Activated naive CD4-positive, alpha-beta T cell treated with anti-CD3 and anti-CD28 coated beads for 36 hours (primary cell): ENCODE data around the gene FADS6. TPM values are rescaled to one million over a fixed set of nuclear protein-coding genes. Genes with fewer than 3 reads are reported as not detected.

Source experiments
- CTCF ChIA-PET: fragments of 350-600 bp; sonication (Branson Sonifier 250); formaldehyde crosslinking; loops from one replicate; lab custom pipeline; 2021; ENCODE audit warnings: antibody characterized with exemption; lab: Charles Lee
- DNase-seq: peaks from one replicate; pipeline ENCODE4 v3.0.0-alpha.2; 2020
- H3K27ac Mint-ChIP-seq: one replicate; pipeline ENCODE4 v1.8.0; 2021; ENCODE audit warnings: mild to moderate bottlenecking, mixed read lengths
- H3K27me3 Mint-ChIP-seq: one replicate; pipeline ENCODE4 v1.8.0; 2021; ENCODE audit warnings: low read depth, mixed read lengths
- H3K36me3 Mint-ChIP-seq: one replicate; pipeline ENCODE4 v1.8.0; 2021; ENCODE audit warnings: low read depth, mixed read lengths
- H3K4me1 Mint-ChIP-seq: one replicate; pipeline ENCODE4 v1.8.0; 2021; ENCODE audit warnings: low read depth, mixed read lengths
- H3K4me3 Mint-ChIP-seq: one replicate; pipeline ENCODE4 v1.8.0; 2021; ENCODE audit warnings: mild to moderate bottlenecking, moderate library complexity, mixed read lengths
- H3K9me3 Mint-ChIP-seq: one replicate; pipeline ENCODE4 v1.8.0; 2021; ENCODE audit warnings: mixed read lengths
- intact Hi-C: fragments of 100-400 bp; cut with micrococcal nuclease; formaldehyde crosslinking; loops from one replicate; pipeline ENCODE4 v1.15.1; 2023
- total RNA-seq, 2 experiments: library from RNA; stranded (reverse); gene quantifications; one replicate each; pipeline ENCODE4 v1.2.3, GENCODE V29; 2021

FADS6 gene
- total RNA-seq, 2 experiments from 2014 or later = not detected

DNA sequence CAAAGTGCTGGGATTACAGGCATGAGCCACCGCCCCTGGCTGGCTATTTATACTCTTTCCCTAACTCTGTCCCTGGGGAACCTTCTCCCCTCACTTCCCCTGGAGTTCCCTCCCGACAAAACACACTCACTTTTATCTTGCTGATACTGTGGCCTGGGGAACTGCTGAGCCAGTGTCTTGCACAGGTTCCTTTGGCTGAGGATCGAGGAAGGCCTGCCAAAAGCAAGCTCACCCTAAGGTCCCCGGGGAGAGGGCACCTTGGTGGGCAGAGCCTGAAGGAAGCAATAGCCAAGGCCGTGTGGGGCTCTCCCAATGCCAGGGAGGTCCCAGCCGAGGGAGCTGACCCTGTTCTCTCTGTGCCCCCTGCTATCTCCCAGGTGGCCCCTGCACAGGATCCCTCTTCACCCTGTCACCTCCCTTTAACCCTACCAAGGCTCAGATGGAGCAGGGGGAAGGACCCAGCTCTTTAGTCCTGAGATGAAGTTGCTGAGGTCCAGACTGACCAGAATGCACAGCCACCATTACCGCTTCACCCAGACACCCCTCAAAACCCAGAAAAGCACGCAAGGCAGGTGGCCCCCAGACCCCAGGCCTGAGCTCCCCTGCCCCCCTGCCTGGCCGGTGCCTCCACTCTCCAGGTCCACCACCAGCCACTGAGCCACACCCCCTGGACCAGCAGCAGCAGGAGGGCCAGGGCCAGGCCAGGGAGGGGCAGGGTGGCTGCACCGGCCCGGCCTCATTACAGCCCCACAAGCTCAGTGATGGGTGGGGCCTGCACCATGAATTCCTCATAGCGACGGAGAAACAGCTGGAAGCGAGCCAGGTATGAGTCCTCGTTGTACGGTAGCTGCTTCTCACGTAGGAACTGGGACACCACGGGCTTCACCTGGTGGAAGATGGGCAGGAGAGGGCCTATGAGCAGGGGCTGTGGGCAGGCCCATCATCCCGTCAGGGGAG, 15.6 kb downstream of the FADS6 start:
- CTCF ChIA-PET = interaction anchor here (0.6 to 1.1 kb wide), 2 partner anchors 14 to 52 kb away, joined by 3 to 4 read pairs; no protein-coding TSS in a partner anchor
- H3K4me3 Mint-ChIP-seq = no peak overlapping the region
- H3K4me1 Mint-ChIP-seq = peaks cover 11% of the 10 kb centered on the region
- H3K9me3 Mint-ChIP-seq = no peaks in the 10 kb centered on the region
- H3K27me3 Mint-ChIP-seq = no peaks in the 10 kb centered on the region
- no peaks in the 10 kb centered on the region for H3K36me3 Mint-ChIP-seq
- DNase-seq = no peak
- intact Hi-C loops = loop anchor here (10.0 kb wide), 1 partner anchor 787 kb away; the partner anchor contains the start of genes RECQL5 and SAP30BP
- no peak overlapping the region for H3K27ac Mint-ChIP-seq

DNA sequence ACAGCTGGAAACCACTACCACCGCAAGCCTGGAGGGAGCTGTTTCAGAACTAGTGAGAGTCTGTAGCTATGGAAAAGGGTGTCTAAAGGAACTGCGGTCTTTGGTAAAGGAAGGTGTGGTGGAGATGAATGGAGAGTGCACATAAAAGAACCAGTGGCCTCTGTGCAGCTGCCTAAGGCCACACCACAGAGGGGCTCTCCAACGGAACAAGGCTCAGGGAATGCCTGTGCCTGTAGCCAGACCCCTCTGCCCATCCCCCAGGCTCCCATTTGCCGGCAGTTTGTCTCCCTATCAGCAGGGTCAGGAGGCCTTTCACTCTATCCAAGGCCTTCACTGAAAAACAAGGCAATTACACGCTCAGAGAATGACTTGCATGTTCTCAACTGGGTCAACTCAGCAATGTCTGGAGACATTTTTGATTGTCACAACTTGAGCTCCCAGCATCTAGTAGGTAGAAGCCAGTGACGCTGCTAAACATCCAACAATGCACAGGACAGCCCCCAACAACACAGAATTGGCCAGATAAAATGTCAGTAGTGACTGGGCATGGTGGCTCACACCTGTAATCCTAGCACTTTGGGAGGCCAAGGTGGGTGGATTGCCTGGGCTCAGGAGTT, 17.3 kb downstream of the FADS6 start:
- intact Hi-C loops = loop anchor here (10.0 kb wide), 1 partner anchor 789 kb away; the partner anchor contains the start of genes RECQL5 and SAP30BP
- no peak overlapping the region for H3K4me3 Mint-ChIP-seq
- no peaks in the 10 kb centered on the region for H3K27me3 Mint-ChIP-seq

DNA sequence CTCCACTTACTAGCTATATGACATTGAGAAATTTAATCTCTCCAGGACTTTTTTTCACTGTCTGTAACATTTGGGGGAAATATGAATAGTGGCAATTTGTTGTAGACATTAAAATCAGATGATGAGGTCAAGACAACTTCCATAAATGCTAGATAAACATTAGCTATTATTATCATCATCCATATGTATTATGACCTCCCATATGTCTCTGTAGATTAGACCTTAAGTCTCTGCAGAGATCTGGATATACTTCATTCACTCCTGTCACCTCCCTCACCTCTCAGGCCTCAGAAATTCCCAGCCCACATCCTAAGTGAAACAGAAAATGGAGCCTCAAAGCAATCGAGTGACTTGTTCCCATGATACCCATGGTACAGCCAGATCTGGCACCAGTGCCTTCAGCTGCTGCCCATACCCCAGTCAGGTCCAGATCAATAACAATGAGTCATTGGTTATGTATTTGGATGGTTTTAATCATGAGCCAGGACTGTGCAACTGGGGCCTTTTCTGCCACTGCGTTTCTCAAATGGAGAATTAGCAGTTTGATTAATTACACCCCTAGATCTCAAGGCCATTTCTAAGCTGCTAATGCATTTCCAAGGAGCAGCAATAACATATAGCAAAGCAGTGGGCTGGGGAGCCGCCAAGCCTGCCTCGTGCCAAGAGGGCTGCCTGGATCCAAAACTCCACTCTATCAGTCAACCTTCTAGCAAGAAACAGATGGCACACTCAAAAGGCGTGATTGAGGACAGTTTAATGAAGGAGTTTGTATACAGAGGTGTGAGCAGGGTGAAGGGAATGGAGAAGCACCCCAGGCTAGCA, 18.1 kb downstream of the FADS6 start:
- no peak overlapping the region for H3K4me3 Mint-ChIP-seq
- no peak overlapping the region for H3K27ac Mint-ChIP-seq
- DNase-seq = no peak
- intact Hi-C loops = loop anchor here (10.0 kb wide), 1 partner anchor 789 kb away; the partner anchor contains the start of genes RECQL5 and SAP30BP
- no peaks in the 10 kb centered on the region for H3K27me3 Mint-ChIP-seq
- peaks cover 12% of the 10 kb centered on the region for H3K36me3 Mint-ChIP-seq
- no peaks in the 10 kb centered on the region for H3K9me3 Mint-ChIP-seq
- peaks cover 25% of the 10 kb centered on the region for H3K4me1 Mint-ChIP-seq
- CTCF ChIA-PET = interaction anchor here (1.0 to 6.2 kb wide), 6 partner anchors 12 to 133 kb away, joined by 3 to 44 read pairs (median 8); no protein-coding TSS in a partner anchor

More for the DNA sequence above, 17.3 kb downstream of the FADS6 start:
- no peak for DNase-seq
- Mint-ChIP-seq H3K4me1 (peaks cover 24% of the 10 kb centered on the region), H3K9me3 (no peaks in the 10 kb centered on the region), H3K36me3 (peaks cover 9% of the 10 kb centered on the region), H3K27ac (no peak overlapping the region)
- CTCF ChIA-PET = interaction anchor here (1.2 to 6.2 kb wide), 4 partner anchors 12 to 132 kb away, joined by 4 to 44 read pairs (median 10); no protein-coding TSS in a partner anchor

DNA sequence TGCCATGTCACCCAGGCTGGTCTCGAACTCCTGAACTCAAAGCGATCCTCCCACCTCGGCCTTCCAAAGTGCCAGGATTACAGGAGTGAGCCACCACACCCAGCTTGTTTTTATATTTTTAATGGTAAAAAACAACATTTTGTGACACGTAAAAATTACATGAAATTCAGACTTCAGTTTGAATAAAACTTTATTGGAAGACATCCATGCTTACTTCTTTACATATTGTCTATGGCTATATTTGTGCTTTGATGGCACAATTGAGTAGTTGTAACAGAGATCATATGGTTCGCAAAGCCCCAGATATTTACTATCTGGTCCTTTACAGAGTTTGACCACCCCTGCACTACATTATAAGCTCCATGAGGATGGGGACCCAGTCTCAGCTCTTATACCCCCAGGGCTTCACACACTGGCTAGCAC, 18.8 kb downstream of the FADS6 start:
- Mint-ChIP-seq H3K27me3 (no peaks in the 10 kb centered on the region), H3K4me1 (peaks cover 25% of the 10 kb centered on the region), H3K27ac (no peak overlapping the region), H3K9me3 (no peaks in the 10 kb centered on the region), H3K4me3 (no peak overlapping the region), H3K36me3 (peaks cover 12% of the 10 kb centered on the region)
- intact Hi-C loops = loop anchor here (5.0 to 10.0 kb wide), 3 partner anchors 97 to 790 kb away; partner anchors contain the start of genes ATP5PD, KCTD2, NAT9 and RECQL5
- no peak for DNase-seq
- CTCF ChIA-PET = interaction anchor here (0.6 to 6.2 kb wide), 8 partner anchors 11 to 368 kb away, joined by 3 to 44 read pairs (median 4); no protein-coding TSS in a partner anchor

GRCh38 chr17:74873874-74874614, 19.4 kb downstream of the FADS6 start:
- no peaks in the 10 kb centered on the region for H3K27me3 Mint-ChIP-seq
- H3K4me1 Mint-ChIP-seq = peaks cover 25% of the 10 kb centered on the region
- CTCF ChIA-PET = interaction anchor here (0.6 to 6.2 kb wide), 9 partner anchors 10 to 369 kb away, joined by 3 to 44 read pairs (median 4); partner anchors contain the start of gene OTOP2
- H3K36me3 Mint-ChIP-seq = peaks cover 12% of the 10 kb centered on the region
- peak overlapping the region; percentile 88 for H3K4me3 Mint-ChIP-seq
- intact Hi-C loops = loop anchor here (1.0 to 10.0 kb wide), 10 partner anchors 22 to 791 kb away; partner anchors contain the start of genes ATP5PD, CDR2L, GGA3 and JPT1
- DNase-seq = no peak
- peak overlapping the region; percentile 91 for H3K27ac Mint-ChIP-seq
- H3K9me3 Mint-ChIP-seq = no peaks in the 10 kb centered on the region

DNA sequence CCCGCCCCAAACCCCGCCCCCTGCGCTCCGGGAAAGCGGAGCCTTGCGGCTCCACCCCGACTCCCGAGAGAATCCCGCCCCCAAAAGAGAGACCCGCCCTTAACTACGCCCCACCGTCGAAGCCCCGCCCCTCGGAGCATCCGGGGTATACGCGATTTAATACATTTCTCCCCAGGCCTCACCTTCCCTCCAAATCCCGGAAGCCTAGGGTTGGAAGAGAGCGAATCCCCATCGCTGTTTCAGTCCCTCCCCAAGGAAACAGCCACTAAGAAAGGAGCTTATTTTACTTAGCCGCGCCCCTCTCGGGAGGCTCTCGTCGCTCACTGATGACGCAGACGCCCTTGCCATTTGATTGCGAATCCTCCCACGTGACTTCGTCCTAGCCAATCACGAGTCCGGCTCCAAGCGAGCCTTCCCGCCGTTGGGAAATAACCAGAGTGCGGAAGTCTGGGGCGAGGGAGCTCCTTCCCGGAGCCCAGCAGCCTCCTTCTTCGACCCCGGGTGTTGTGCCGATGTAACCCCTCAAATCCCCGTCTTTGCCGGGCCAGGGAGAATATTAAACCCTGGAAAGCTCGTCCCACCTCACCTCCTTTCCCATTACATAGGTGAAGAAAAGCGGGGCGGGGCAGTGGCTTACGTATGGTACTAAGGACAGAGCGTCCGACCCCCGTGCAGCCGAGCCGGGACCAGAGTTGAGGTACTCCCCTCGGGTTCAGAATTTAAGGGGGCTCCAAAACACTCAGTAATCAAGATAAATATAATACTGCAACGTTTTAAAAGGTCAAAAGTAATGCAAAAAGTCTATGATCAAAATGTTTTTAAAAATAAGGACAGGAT, 20.2 kb downstream of the FADS6 start:
- Mint-ChIP-seq H3K4me1 (peaks cover 27% of the 10 kb centered on the region), H3K4me3 (peak overlapping the region; percentile 88), H3K27ac (peak overlapping the region; percentile 91), H3K27me3 (no peaks in the 10 kb centered on the region), H3K9me3 (no peaks in the 10 kb centered on the region), H3K36me3 (peaks cover 12% of the 10 kb centered on the region)
- CTCF ChIA-PET = interaction anchor here (0.6 to 6.2 kb wide), 8 partner anchors 10 to 317 kb away, joined by 3 to 44 read pairs (median 4); partner anchors contain the start of genes OTOP2 and RAB37
- intact Hi-C loops = loop anchor here (1.0 to 10.0 kb wide), 10 partner anchors 21 to 792 kb away; partner anchors contain the start of genes ATP5PD, CDR2L, GGA3 and JPT1
- DNase-seq = peak; percentile 100

DNA sequence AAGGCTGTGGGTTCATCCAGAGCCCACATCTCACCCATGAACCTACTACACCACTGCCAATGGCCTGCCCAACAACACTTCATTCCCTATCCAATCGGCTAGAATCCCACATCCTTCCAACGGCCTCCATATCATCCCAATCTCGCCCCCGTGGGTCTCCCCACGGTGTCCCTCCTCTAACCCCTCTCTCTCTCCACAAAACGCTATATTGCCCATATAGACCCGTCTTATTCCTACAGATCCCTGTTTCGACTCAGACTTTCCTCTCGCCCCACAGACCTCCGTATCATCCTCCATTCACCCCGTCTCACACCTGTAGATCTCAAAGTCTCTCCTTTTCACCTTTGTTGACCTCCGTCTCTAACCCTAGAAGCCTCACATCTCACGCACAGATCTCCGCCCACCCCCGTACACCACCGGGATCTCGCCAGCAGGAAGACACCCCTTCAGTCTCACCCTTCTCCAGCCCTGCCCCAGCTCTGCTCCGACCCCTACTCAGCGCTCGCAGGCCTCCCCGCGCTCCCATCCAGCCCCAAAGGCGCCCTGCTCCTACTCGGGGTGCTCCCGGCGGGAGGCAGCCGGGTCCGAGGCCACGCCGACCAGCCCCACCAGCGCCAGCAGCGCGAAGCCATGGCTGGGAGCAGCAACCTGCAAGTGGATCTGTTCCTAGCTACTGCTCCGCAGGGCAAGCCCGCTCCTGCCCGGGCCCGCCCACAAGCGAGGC, 21.0 kb downstream of the FADS6 start, which contains the start of gene FDXR:
Gene FDXR, minus strand, starts transcription at position 682 of the 724 bp plus-strand sequence. Its CDS starts 50 bp downstream, at position 632.
- Mint-ChIP-seq H3K4me1 (peaks cover 27% of the 10 kb centered on the region), H3K27ac (peak within 1 kb of the TSS; percentile 91), H3K36me3 (peaks cover 12% of the 10 kb centered on the region), H3K27me3 (no peaks in the 10 kb centered on the region), H3K9me3 (no peaks in the 10 kb centered on the region), H3K4me3 (peak within 1 kb of the TSS; percentile 88)
- intact Hi-C loops = loop anchor here (1.0 to 10.0 kb wide), 10 partner anchors 20 to 792 kb away; partner anchors contain the start of genes ATP5PD, CDR2L, GGA3 and JPT1
- DNase-seq = no peak
- CTCF ChIA-PET = interaction anchor here (0.6 to 6.2 kb wide), 8 partner anchors 9 to 318 kb away, joined by 3 to 44 read pairs (median 5); partner anchors contain the start of gene RAB37

DNA sequence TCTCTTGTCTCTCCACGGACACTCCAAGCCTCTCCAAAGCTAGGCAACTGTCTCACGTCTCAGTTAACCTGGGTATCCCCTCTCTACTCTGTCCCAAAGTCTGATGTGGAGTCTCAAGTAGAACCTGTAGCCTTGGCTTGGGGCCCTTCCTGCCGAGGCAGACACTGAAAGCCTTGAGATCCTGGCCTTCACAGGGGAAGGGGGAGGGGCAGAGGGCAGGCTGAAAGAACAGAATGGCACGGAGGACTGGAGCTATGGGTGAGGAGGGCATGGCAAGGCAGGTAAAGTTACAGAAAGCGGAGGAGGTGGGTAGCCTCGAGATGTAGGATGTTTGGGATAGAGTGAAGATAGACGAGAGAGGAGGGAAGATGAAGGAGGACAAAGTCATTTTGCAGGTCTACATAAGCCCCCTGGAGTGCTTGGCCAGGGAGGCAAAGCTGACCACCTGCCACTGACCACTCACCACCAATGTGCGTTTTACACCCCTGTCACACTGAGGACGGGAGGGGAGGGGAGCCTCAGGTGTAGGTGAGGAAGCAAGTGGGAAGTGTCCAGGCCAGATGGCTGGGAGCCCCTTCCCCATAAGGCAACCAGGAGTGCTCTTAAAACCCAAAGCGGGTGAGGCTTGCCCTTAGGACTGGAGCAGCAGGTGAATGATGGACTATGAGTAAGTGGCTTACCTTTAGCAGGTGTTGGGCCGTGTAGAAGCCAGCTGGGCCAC, 21.9 kb downstream of the FADS6 start:
- no peak for DNase-seq
- Mint-ChIP-seq H3K27ac (no peak overlapping the region), H3K4me3 (peak overlapping the region; percentile 88), H3K4me1 (peaks cover 27% of the 10 kb centered on the region), H3K9me3 (no peaks in the 10 kb centered on the region), H3K36me3 (peaks cover 12% of the 10 kb centered on the region), H3K27me3 (no peaks in the 10 kb centered on the region)
- intact Hi-C loops = loop anchor here (2.0 to 10.0 kb wide), 4 partner anchors 94 to 793 kb away; partner anchors contain the start of genes ATP5PD, JPT1, KCTD2 and NAT9
- CTCF ChIA-PET = interaction anchor here (0.6 to 6.2 kb wide), 5 partner anchors 8 to 419 kb away, joined by 3 to 44 read pairs (median 6); no protein-coding TSS in a partner anchor

- Mint-ChIP-seq H3K9me3 (no peaks in the 10 kb centered on the region), H3K27me3 (no peaks in the 10 kb centered on the region), H3K27ac (no peak overlapping the region), H3K4me1 (peaks cover 27% of the 10 kb centered on the region), H3K4me3 (no peak overlapping the region), H3K36me3 (peaks cover 12% of the 10 kb centered on the region)
- CTCF ChIA-PET = interaction anchor here (0.6 to 6.2 kb wide), 5 partner anchors 7 to 231 kb away, joined by 3 to 44 read pairs (median 3); no protein-coding TSS in a partner anchor
- no peak for DNase-seq
- intact Hi-C loops = loop anchor here (5.0 to 10.0 kb wide), 3 partner anchors 93 to 794 kb away; partner anchors contain the start of genes ATP5PD, KCTD2, NAT9 and RECQL5
These were observed 22.9 kb downstream of the FADS6 start for GRCh38 chr17:74870512-74870911.
